Stomach (tissue), 4 donors: ENCODE results near the gene CLK2.

ENCODE experiments used
- CTCF ChIP-seq, 7 experiments: fragments of 450-650 bp in 4 of 7; fragments of 200-600 bp in 3 of 7; sonication (generic) in 3 of 7; IDR thresholded peaks; one replicate each; pipeline ENCODE4 v1.5.1; 2016 to 2019; ENCODE audit warnings: antibody characterized with exemption in 7 of 7, control low read depth in 2 of 7, mild to moderate bottlenecking in 1 of 7
- POLR2A ChIP-seq, 4 donors: fragments of 450-650 bp; IDR thresholded peaks; one replicate each; pipeline ENCODE4 v1.6.1; 2016; ENCODE audit warnings: antibody characterized with exemption in 4 of 4, control low read depth in 2 of 4, mild to moderate bottlenecking in 1 of 4, moderate library complexity in 1 of 4
- POLR2AphosphoS5 ChIP-seq, 3 donors: sonication (generic); formaldehyde crosslinking; IDR thresholded peaks; one replicate each; pipeline ENCODE4 v1.6.1; 2016; ENCODE audit warnings: antibody characterized with exemption in 3 of 3

GRCh38 chr1:155269381-155269780, 3.9 kb downstream of the CLK2 start:
- TF ChIP-seq POLR2AphosphoS5 (IDR thresholded peaks at IDR 0.05), result no peak
- no peak for TF ChIP-seq CTCF (IDR thresholded peaks at IDR 0.05)
- TF ChIP-seq POLR2A (IDR thresholded peaks at IDR 0.05), result no peak
